Omental fat pad (tissue), 4 donors: ENCODE measurements around the gene KNL1. TPM values are rescaled to one million over a fixed set of nuclear protein-coding genes. Genes with fewer than 3 reads are reported as not detected.

Source experiments
- ATAC-seq: fragments of 150-250 bp; one replicate; pipeline ENCODE4 v1.9.1; 2016; ENCODE audit warnings: mild to moderate bottlenecking, moderate library complexity; ENCODE audit not compliant: low FRiP score
- DNase-seq: peaks from one replicate; pipeline ENCODE4 v3.0.0-alpha.2; 2019; ENCODE audit warnings: low spot score
- CTCF ChIP-seq, 3 donors: fragments of 450-650 bp; IDR thresholded peaks; one replicate each; pipeline ENCODE4 v1.5.1; 2016 to 2017; ENCODE audit warnings: antibody characterized with exemption in 3 of 3, mild to moderate bottlenecking in 3 of 3, moderate library complexity in 2 of 3
- total RNA-seq, 4 donors: library from RNA; depleted of rRNA; stranded (reverse); fragments of >200 nt; gene quantifications; one replicate each; pipeline ENCODE4 v1.1.0, GENCODE V29; 2016

Gene KNL1
- total RNA-seq, 4 donors from 2014 or later = 0.19 to 3.5 (median 1.1) TPM

DNA sequence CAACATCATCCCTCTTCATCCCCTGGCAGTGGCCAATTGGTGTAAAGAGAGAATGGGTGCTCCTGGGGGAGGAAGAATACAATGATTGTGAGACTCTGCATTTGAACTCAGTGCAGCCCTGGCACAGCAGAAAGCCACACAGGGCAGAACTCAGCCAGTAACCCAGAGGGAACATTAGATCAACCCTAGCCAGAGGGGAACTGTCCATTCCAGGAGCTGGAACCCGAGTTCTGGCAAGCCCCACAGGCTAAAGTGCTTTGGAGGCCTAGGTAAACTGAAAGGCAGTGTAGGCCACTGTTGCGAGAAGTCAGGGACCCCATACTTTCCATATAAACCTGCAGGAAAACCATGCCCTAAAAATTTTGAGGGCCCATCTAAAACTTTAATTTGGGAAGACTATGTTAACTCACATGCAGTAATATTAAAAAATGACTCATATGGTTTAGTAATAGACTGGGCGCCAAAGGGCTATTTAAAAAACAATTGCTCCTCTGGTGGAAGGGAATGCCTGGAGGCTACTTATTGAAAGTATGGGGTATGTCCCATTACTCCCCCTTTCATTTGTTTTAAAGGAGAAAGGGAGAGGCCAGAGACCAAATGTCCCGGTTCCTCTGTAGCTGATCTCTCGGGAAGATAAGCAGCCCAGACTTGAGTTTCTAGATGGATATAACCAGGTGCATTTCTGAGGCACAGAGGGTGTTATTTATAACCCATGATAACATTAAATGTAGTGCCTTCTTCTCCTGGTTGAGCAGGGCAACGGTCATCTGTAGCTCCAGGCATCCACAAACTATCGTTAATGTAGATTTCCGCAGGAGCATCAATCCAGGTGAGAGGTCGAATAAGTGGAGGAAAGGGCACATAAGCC lies 95.1 kb downstream of the KNL1 start:
- no peak for TF ChIP-seq CTCF (IDR thresholded peaks at IDR 0.05)
- ATAC-seq (no peak), DNase-seq (no peak)

DNA sequence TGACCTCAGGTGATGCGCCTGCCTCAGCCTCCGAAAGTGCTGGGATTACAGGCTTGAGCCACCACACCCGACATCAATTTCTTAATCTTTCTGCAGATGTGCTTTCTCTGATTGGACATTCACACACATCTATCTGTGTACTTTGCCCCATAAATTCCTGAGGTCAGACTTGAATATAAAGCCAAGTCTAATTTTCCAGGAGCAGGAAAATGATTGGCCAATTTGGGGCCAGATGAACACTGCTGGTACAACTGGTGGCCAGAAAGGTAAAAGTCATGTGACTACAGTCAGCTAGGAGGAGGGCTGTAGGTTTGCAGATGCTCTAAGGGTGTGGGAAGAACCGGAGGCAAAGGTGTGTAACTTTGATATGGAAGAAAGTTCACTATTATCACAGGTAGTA lies 97.7 kb downstream of the KNL1 start:
- ATAC-seq (no peak), DNase-seq (no peak)
- TF ChIP-seq CTCF (IDR thresholded peaks at IDR 0.05) = no peak

GRCh38 chr15:40693904-40694687 lies 100.0 kb downstream of the KNL1 start:
- TF ChIP-seq CTCF (IDR thresholded peaks at IDR 0.05) = no peak
- DNase-seq = no peak
- ATAC-seq = no peak

- peak; percentile 77 for DNase-seq
- ATAC-seq = peak; percentile 96
- no peak for TF ChIP-seq CTCF (IDR thresholded peaks at IDR 0.05)
Observed at GRCh38 chr15:40694688-40695468, 100.8 kb downstream of the KNL1 start, which contains the start of gene RAD51. Gene RAD51, plus strand, starts transcription at chr15:40695174. Its CDS starts 3,585 bp downstream, at chr15:40698759.

DNA sequence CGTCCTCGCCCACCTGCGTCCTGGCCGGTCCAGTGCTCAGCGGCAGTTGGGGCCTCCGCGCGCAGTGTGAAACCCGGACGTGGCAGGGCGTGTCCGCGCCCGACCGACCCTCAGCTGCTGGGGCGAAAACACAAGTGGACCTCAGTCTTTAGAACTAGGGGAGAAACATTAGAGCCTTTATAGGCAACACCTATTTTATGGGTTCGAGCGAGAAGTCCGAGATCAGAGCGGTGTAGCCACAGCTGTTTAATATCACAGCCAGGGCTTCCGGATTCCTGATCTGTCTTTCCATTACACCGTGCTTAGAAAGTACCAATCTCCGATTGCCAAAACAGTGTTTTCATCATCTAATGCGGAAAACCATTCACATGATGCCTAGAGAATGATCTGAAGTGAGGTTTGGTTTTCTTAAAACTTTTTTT lies 101.4 kb downstream of the KNL1 start:
- TF ChIP-seq CTCF (IDR thresholded peaks at IDR 0.05) = no peak
- DNase-seq (no peak), ATAC-seq (peak; percentile 41)

DNA sequence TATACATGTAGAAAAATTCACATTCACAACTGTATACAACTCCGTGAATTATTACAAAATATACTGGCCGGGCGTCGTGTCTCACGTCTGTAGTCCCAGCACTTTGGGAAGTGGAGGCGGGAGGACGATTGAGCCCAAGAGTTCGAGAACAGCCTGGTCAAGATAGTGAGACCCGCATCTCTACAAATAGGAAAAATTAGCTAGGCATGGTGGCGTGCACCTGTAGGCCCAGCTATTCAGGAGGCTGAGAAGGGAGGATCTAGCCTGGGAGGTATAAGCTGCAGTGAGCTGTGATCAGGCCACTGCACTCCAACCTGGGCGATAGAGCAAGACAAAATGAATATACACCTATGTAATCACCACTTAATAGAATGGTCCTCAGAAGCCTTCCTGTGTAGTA lies 102.2 kb downstream of the KNL1 start:
- DNase-seq = no peak
- no peak for TF ChIP-seq CTCF (IDR thresholded peaks at IDR 0.05)
- no peak for ATAC-seq
